Cardiac fibroblast (primary cell): Measurements from ENCODE around the gene PAX2.

Source experiments
- DNase-seq, 2 donors: peaks; one replicate each; pipeline versions ENCODE4 v3.0.0 to v3.0.0-alpha.2; 2010; ENCODE audit warnings: low read depth in 2 of 2
- H3K4me3 ChIP-seq, 2 donors: replicated peaks in 1 of 2; 1 replicate in 1 of 2; 2 replicates in 1 of 2; pipeline ENCODE4 v1.5.1; 2011; ENCODE audit warnings: low read depth in 2 of 2, low read length in 2 of 2, mild to moderate bottlenecking in 2 of 2, moderate library complexity in 1 of 2
- TF ChIP-seq, protein P1 (sequence below): IDR thresholded peaks from one replicate; pipeline ENCODE4 v1.5.1; 2011; ENCODE audit warnings: low read depth, mild to moderate bottlenecking, low read length, inconsistent platforms

PAX2 gene

DNA sequence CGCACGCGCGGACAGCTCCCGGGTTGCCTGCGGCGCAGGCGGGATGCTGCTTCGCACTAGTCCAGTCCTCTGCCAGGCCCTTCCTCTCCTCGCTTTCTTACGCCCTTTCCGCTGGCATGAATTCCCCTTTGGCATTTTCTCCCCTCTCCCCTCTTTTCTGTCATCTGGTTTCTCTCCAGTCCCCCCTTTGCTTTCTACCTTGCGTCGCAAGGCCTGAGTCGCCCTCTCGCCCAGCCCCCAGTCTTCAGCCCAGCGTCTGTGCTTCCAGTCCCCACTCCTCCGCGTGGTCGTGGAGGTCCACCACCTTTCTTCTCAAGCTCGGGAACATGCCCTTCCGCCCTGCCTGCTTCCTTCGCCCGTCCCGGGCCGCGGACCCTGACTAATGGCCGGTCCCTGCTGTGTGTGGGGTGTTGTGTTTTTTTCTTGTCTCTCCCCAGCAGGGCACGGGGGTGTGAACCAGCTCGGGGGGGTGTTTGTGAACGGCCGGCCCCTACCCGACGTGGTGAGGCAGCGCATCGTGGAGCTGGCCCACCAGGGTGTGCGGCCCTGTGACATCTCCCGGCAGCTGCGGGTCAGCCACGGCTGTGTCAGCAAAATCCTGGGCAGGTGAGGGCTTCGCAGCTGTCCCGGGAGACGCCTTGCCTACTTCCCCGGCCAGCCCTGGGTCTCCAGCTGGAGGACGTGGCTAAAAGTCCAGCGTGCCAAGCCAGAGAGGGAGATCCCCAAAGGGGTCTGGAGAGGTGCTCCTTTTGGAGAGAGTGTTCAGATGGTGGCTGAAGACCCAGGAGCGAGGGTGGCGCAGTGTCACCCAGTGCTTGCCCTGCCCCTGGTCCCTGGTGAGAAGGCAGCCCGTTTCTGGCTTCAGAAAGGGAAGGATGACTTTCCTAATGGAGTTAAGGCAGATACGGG is 4.2 kb downstream of the PAX2 start:
- TF ChIP-seq, protein P1, sequence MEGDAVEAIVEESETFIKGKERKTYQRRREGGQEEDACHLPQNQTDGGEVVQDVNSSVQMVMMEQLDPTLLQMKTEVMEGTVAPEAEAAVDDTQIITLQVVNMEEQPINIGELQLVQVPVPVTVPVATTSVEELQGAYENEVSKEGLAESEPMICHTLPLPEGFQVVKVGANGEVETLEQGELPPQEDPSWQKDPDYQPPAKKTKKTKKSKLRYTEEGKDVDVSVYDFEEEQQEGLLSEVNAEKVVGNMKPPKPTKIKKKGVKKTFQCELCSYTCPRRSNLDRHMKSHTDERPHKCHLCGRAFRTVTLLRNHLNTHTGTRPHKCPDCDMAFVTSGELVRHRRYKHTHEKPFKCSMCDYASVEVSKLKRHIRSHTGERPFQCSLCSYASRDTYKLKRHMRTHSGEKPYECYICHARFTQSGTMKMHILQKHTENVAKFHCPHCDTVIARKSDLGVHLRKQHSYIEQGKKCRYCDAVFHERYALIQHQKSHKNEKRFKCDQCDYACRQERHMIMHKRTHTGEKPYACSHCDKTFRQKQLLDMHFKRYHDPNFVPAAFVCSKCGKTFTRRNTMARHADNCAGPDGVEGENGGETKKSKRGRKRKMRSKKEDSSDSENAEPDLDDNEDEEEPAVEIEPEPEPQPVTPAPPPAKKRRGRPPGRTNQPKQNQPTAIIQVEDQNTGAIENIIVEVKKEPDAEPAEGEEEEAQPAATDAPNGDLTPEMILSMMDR = no peak
- no peak overlapping the region for H3K4me3 ChIP-seq
- no peak for DNase-seq

DNA sequence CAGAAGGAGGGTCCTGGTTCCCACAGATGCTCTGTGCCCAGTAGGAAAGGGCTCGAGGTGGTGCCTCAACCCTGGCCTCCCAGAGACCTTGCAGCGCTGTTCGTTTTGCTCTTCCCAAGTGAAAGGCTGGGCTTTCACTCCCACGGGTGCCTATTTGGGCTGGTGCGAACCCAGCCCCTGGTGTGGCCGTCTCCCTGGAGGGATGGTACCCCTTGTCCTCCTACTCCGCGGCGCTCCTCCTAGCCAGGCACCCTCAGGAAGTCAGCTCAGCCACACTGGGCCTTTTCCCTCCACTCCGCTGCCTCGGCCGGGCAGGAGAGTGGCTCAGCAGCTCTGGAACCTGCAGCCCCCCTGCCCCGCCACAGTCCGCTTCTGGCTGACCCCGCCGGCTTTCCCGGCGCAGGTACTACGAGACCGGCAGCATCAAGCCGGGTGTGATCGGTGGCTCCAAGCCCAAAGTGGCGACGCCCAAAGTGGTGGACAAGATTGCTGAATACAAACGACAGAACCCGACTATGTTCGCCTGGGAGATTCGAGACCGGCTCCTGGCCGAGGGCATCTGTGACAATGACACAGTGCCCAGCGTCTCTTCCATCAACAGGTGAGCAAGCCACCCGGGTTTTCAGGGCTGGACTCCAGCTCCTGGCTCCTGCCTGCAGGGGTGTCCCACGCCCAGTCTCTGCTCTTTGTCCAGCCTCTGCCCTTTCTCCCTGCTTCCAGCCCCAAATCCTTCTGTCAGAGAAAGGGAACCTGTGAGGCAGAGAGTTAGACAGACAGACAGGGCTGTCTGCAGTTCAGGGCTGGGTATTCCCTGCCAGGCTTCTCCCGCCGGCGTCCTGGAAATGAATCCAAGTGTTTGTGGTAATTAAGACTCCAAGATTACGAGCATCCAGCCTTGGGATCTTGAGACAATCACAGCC is 5.2 kb downstream of the PAX2 start:
- DNase-seq = no peak
- TF ChIP-seq, protein P1 = no peak
- no peak overlapping the region for H3K4me3 ChIP-seq

DNA sequence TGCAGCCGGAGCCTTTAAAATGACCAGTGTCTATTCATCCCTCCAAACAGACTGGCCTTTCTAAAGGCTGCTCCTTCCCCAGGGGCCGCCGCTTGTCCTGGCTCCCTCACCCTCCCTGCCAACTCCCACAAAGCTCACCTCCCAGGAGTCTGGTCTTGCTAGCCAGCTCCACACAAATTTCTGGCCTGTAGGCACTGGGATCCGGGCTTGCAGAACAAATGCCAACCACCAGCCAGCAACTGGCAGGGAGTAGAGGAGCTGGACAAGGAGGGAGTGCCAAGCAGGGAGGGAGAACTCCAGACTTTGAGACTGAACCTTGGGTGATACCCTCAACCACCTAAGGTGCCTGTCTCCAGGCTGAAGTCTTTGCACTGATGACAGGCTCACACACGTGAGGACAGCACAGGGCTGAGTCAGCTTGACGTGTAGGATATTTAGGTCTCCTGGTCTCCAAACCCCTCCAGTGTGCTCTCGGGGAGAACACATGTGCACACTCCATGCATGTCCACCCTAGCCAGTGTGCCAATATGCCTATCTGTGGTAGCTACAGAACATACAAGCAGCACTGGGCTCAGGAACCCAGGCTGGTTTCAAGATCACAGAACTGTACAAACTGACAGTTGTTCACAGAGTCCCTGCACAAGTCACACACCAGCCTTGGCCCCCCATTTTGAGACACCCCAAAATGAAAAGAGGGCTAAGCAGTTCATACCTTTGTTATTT is 6.0 kb downstream of the PAX2 start:
- H3K4me3 ChIP-seq = no peak overlapping the region
- no peak for DNase-seq
- TF ChIP-seq, protein P1 = no peak

DNA sequence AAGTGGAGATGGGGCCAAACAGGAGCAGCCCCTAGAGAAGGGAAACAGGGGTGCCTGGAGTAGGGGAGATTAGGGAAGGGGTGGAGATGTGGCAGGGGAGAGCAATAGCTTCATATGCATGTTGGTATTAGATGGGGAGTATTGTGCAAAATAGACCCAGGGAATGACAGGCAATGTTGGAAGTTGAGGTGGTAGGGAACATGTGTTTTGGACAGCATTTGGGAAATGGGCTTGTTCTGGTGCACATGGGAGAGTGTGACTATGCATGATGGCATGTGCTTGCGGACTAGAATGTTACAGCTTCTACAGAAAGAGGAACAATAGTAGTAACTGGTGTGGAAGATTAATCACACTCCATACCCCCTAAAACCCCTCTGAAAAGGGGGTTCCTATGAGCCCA is 10.4 kb downstream of the PAX2 start:
- H3K4me3 ChIP-seq = no peak overlapping the region
- no peak for DNase-seq
- TF ChIP-seq, protein P1 = no peak

DNA sequence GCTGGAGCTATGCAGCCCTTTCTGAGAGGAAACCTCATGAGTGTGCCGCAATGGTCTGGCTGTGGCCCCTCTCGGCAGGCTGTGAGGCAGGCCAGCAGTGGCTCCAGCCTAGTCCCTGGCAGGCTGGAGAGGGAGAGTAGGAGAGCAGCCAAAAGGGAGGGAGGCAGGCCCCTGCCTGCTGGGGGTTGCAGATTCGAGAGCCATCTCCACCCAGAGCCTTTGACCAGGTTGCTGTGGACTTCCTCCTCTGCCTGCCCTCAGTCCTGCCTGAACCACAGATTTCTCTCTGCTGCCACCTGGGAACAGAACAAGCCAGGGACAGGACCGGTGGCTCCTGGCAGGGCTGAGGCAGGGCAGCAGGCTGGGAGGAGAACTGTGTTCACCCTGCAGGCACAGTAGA is 13.9 kb downstream of the PAX2 start:
- TF ChIP-seq, protein P1 = no peak
- no peak for DNase-seq
- H3K4me3 ChIP-seq = no peak overlapping the region

DNA sequence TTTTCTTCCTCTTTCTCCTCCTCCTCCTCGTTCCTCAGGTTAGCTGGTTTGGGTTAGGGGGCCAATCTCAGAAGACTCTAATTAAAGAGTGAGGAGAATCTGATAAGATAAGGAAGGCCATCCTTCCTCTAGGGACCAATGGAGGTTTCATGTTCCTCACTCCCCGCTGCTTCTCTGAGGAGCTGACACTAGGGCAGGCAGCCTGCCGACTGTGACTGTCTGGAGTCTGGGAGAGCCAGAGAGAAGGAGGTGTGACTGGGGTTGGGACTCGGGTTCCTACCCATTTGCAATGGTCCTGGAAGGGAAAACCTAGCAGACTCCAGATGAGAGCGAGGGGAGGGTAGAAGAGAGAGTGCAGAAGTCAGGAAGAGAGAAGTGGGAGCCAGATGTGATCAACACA is 15.3 kb downstream of the PAX2 start:
- TF ChIP-seq, protein P1 = no peak
- no peak for DNase-seq
- H3K4me3 ChIP-seq = no peak overlapping the region
